GM18951 (cell line): ENCODE measurements around the gene MEX3C.

Experiments
- POLR2A ChIP-seq: IDR thresholded peaks from 4 replicates; pipeline ENCODE4 v1.6.1; 2011; ENCODE audit warnings: mild to moderate bottlenecking; ENCODE audit not compliant: insufficient read length, insufficient read depth; ENCODE audit errors: extremely low read depth
- in situ Hi-C: fragments of 300-500 bp; cut with MboI; formaldehyde crosslinking; loops from one replicate; pipeline ENCODE4 v1.12.0; 2022; ENCODE audit warnings: low sequenced_read_pairs, mixed read lengths, inconsistent platforms; ENCODE audit not compliant: unreplicated experiment

The MEX3C gene

DNA sequence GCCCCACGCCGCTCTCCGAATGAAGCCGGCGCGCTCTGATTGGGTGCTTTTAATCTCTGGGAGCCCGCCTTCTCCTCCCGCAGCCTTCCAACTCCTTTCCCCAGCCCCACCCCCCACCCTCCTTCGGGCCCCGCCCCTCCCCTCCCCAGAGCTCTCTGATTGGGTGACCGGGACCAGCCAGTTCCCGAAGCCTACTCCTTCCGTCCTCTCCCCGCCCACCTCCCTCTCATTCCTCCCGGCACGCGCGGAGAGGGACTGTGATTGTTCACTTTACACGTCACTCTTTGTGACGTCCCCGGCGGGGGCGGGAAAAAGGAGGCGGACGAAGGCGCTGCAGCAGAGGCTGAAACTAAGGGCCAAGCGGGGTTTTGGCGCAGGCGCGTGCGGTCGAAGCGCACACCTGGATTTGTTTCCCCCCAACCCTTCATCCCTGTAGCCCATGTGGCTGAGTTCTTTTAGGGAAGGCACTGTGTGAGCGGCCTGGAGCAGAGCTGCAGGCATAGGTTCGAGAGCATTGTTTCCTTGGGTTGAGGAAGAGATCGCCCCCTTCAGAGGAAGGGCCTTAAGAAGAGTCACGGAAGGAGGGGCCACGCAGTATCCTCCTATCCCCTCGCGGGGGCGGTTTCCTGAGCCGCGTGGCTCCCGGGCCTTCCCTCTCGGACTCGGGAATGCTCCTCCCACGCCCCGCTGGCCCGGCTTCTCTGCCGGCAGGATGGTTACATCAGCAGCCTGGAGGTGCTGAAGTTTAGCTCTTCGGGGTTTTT is at the start of gene MEX3C:
Gene MEX3C, minus strand, starts transcription at position 21 of the 764 bp plus-strand sequence. CDS start 361 bp downstream, outside the sequence.
- in situ Hi-C loops = no loop called here

DNA sequence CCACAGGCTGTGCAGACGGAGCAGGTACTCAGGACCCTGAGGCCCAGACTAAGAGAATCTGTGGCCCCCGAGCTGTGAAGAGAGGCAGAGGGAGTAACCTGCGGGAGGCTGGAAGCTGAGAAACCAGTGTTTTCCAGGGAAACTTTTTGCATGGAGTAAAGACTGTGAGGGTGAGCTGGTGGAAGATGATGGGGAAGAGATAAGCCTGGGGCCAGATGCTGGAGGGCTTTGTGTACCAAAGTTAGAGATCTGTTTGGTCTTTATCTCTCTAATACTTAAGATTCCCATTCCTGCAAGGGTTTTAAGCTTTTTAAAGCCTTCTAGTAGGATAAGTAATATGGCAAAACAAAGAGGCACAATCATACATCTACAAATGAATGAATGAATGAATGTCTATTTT is 43.7 kb upstream of the MEX3C start:
- in situ Hi-C loops = no loop called here
- no peak for TF ChIP-seq POLR2A

More for the DNA sequence above, at the start of gene MEX3C:
- peak; percentile 71 for TF ChIP-seq POLR2A

DNA sequence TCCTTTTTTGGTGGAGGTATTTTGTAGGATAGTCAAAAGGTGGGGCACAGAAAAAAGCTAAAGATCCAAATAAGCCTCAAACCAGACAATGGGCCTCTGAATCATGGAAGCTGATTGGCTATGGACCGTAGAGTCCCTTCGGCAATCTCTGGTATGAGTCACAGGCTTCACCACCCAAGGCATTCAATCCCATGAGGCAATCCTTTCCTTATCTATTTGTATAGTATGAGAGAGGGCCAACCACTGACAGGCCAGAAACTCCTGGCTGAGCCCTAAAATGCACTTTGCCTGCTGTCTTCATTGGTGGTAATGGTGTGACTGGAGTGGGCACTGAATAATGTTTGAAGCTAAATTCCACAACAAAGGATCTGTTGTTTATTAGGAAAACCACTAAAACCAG is 38.7 kb upstream of the MEX3C start:
- TF ChIP-seq POLR2A = no peak
- in situ Hi-C loops = no loop called here

DNA sequence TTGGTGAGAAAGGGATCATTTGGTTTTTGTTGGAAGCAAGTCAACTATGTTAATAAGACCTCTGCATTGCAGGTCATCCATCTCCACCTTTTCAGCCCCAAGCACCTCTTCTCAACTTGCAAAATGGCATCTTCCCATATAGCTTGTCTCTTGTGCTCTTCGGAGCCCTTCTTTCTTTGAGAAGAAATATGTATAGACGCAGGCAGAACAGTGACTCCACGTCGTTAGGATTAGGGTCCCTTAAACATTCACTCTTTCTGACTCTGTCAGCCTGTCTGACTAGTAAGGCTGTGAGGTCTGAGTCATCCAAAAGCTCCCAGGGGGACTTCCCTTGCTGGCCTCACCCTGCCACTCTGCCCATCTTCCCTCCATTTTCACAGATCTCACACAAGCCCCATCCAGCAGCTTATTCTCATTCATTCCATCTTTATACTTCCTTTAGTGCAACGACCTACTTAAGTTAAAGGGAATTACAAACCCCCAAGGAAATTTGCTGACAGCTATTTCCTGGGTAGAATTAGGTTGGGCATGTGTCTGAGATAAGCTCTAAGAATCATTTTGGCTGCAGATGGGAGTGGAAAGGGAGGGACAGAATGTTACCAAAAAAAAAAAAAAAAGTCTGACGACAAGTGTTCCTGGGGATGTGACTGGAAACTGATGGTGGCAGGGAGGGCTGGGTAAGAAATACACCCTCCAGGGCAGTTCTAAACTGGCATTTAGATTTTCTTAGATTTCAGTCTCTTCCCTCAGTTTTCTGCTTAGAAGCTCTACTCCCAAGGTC is 37.7 kb upstream of the MEX3C start:
- TF ChIP-seq POLR2A = no peak
- in situ Hi-C loops = no loop called here

DNA sequence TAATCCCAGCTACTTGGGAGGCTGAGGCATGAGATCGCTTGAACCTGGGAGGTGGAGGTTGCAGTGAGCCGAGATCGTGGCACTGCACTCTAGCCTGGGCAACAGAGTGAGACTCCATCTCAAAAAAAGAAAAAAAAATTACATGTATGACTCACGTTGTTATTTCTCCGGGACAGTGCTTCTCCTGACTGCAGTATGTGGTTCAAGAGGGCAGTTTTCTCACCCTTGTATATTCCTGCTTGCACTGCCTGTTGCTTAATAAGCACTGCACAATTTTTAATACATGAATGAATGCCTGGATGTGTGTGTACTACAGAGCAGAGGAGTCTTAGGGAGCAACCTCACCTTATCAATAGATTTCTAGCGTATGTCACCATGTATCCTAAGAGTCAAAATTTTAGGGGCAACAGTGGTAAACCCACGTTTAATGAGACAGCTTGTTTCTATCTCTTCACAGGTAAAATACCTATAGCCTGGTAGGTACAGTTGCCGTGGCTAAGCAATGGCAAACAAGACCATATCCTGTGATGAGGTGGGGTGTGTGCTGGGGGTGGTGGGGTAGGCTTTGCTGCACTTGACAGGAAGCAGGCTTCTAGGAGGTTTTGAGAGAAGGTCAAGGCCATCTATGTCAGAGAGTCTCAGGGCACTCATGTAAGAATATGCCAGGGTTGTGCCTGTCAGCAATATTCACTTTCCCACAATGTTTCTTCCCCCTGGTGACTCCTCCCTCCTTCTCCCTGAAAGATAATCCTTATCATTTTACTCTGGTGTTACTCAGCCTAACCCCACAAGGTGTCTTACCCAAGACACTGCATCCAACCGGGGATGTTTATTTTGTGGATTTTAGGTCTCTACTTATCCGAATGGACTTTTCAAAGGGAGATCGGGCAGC is 36.9 kb upstream of the MEX3C start:
- no peak for TF ChIP-seq POLR2A
- in situ Hi-C loops = no loop called here

DNA sequence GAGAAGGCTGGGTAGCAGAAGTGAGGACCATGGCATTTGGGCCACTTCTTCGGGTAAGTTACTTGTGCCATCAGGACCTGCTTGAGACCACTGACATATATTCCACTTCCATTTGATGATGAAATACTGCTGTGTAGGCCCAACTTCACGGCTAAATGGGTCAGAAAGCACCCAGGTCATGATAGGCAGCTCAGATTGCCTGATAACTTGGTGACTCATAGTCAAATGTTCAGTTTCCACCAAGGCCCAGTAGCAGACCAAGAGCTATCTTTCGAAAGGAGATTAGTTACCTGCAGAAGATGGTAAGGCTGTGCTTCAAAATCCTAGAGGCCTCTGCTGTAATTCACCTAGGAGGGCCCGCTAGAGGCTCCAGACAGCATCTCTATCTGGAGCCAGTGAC is 31.8 kb upstream of the MEX3C start:
- in situ Hi-C loops = no loop called here
- no peak for TF ChIP-seq POLR2A

DNA sequence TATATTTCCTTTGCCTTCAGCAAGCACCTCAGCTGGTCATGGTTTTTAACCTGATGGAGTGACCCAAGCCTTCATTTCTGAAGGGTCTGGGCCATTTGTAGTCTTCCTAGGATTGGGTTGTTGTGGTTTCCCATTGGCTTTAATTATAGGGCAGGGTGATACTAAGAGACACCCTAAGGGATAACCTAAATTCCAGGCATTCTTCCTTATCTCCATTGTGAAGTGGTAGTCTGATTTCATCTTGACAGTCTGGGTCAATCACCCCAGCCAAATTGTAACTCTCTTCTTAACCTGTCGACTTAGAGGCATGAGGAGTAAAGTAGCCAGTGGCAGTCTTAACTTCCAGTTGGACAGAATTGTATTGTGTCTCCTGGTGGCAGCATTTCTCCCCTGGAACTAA is 30.2 kb upstream of the MEX3C start:
- in situ Hi-C loops = no loop called here
- no peak for TF ChIP-seq POLR2A

DNA sequence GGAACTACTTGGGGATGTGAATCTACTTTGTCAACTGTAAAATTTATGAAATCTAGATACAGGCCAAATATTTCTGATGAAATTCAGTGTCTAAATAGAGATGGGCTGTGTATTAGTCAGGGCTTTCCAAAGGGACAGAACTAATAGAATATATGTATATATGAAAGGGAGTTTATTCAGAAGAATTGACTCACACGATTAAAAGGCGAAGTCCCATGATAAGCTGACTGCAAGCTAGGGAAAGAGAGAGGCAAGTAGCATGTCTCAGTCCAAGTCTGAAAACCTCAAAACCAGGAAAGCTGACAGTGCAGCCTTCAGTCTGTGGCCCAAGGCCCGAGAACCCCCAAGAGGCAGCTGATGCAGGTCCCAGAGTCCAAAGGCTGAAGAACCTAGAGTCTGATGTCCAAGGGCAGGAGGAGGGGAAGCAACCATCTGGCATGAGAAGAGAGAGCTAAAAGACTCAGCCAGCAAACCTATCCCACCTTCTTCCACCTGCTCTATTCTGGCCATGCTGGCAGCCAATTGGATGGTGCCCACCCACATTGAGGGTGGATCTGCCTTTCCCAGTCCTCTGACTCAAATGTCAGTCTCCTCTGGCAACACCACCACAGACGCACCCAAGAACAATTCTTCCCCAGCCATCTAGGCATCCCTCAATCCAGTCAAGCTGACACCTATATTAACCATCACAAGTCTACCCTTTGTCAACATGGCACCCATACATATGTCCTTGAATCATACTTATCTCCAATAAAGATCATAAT is 29.3 kb upstream of the MEX3C start:
- TF ChIP-seq POLR2A = no peak
- in situ Hi-C loops = no loop called here

DNA sequence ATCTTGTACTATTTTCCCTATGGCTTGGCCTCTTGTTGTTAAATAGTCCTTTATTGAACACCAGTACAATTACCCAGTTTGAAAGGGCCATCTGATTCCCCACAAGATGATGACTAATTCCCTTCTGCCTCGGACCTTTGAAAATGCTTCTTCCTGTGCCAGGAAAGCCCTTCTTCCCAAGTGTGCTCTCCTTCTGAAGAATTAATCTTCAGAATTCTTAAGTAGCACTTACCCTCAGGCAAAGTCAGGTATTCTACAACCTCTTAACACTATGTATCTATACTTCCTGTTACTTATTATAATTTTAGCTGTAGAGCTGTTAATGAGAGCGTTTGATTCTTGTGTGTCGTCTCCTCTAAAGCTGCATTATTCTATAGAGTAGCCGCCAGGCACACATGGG is 28.6 kb upstream of the MEX3C start:
- in situ Hi-C loops = no loop called here
- no peak for TF ChIP-seq POLR2A

DNA sequence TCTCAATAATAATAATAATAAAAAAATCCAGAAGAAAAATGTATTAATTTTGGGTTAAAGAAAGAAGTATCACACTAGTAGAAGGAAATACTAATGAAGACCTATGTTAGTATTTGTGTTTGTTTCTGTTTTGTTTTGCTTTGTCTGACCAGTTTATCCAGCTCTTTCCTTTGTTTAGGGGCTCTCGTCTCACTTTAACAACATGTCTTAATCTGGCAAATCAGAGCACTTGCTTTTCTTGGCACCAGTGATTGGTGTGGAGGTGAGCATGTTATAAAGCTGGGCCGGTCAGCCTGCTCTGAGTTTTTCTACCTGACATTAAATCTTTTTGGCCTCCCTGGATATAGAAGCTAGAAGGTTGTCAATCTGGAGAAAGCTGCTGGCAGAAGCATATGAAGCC is 15.1 kb upstream of the MEX3C start:
- no peak for TF ChIP-seq POLR2A
- in situ Hi-C loops = no loop called here

DNA sequence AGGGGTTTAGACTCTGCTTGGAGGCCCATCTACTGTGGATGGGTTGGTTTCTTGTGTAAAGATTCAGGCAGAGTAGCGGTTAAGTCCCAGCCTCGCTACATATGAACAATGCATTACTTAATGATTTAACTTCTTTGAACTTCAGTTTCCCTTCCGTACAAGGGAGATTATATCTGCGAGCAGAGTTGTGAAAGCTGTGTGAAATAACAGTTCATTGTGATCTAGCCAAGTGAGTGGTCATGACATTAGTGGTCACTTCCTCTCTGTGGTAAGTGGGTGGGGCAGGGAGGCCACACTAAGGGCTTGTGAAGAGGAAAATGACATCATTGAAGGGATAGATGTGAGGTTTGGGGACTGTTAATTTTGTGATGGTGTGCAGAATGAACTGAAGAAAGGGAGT is 14.1 kb upstream of the MEX3C start:
- no peak for TF ChIP-seq POLR2A
- in situ Hi-C loops = no loop called here

DNA sequence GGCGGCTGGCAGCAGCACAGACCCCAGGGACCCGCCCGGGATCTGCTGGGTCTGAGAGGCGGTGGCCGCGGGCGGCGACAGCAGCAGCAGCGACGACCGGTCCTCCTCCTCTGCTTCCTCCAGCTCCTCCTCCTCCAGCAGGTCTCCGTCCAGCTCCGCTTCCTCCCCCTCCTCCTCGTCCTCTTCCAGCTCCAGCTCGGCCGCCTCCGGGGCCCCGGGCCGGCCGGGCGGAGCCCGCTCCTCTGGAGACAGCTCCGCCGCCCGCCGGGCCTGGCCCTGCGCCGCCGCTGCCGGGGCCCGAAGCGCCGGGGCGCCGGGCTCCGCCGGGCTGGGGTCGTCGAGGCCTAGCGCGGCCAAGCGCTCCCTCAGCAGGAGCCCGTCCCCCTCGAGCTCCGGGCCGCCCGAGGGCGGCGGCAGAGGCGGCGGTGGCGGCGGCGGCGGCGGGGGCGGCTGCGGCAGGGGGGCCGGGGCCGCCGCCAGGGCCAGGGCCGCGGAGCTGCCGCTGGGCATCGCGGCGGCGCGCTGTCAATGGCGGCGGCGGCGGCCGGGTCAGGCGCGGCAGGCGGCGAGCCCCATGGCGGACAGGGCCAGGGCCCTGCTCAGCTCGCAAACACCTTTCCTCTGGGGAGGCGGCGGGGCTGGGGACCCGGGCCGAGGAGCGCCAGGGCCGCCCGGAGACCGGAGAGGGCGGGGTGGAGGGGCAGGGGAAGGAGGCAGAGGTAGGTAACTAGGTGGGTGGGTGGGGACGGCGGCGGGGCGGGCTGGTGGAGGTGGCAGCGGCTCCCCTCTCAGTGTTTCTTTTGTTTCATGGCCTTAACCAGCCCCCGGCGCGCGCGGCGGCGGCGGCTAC is 445 bp downstream of the MEX3C start:
- peak; percentile 45 for TF ChIP-seq POLR2A
- in situ Hi-C loops = no loop called here
